Measurements from ENCODE around the gene OVCH1.

GRCh38 chr12:29414368-29414767, 83.1 kb downstream of the OVCH1 start:
- no peak for TF ChIP-seq CTCF (IDR thresholded peaks at IDR 0.05)
- TF ChIP-seq POLR2A (IDR thresholded peaks at IDR 0.05): no peak
